Erythroblast (primary cell): Measurements from ENCODE around the gene RUBCNL.

Experiments
- GATA1 ChIP-seq: IDR thresholded peaks from 2 replicates; pipeline ENCODE4 v1.6.1; 2011; ENCODE audit warnings: low read depth, mild to moderate bottlenecking, control low read depth, low read length, moderate library complexity
- POLR2A ChIP-seq: IDR thresholded peaks from 2 replicates; pipeline ENCODE4 v1.6.1; 2011; ENCODE audit warnings: mild to moderate bottlenecking, low read length

- no peak for TF ChIP-seq POLR2A
- TF ChIP-seq GATA1, result no peak
Observed at GRCh38 chr13:46313024-46313423, 74.0 kb downstream of the RUBCNL start.
